WTC11 (cell line): ENCODE results near the gene ARG2. TPM values are rescaled to one million over a fixed set of nuclear protein-coding genes. Genes with fewer than 3 reads are reported as not detected.

Experiments
- ATAC-seq: fragments of 200-7000 bp; cut with Tn5 transposase; 2 replicates; pipeline ENCODE4 v1.10.0; 2021; ENCODE audit warnings: mild to moderate bottlenecking, moderate library complexity
- CTCF ChIA-PET: fragments of 300-600 bp; sonication (Branson Sonifier 250); formaldehyde crosslinking; loops from one replicate; lab custom pipeline; 2021; ENCODE audit warnings: antibody characterized with exemption; lab: Charles Lee
- POLR2A ChIA-PET: fragments of 350-600 bp; sonication (Branson Sonifier 250); formaldehyde crosslinking; loops from one replicate; lab custom pipeline; 2021; ENCODE audit warnings: antibody characterized with exemption; lab: Charles Lee
- DNase-seq: peaks from one replicate; pipeline ENCODE4 v3.0.0; 2021; ENCODE audit warnings: low spot score
- H3K27ac Mint-ChIP-seq: 2 replicates; pipeline ENCODE4 v1.8.0; 2021; ENCODE audit warnings: mixed read lengths
- H3K27me3 Mint-ChIP-seq: 2 replicates; pipeline ENCODE4 v1.8.0; 2021; ENCODE audit warnings: low read depth, mild to moderate bottlenecking, moderate library complexity, mixed read lengths
- H3K36me3 Mint-ChIP-seq: 2 replicates; pipeline ENCODE4 v1.8.0; 2021; ENCODE audit warnings: mixed read lengths
- H3K4me1 Mint-ChIP-seq: 2 replicates; pipeline ENCODE4 v1.8.0; 2022; ENCODE audit warnings: mixed read lengths
- H3K4me3 Mint-ChIP-seq: 2 replicates; pipeline ENCODE4 v1.8.0; 2021; ENCODE audit warnings: mild to moderate bottlenecking, moderate library complexity, mixed read lengths
- H3K9me3 Mint-ChIP-seq: 2 replicates; pipeline ENCODE4 v1.8.0; 2021; ENCODE audit warnings: mixed read lengths
- ELF4 ChIP-seq: sonication (generic); formaldehyde crosslinking; IDR thresholded peaks from 2 replicates; pipeline ENCODE4 v1.8.1; 2022; ENCODE audit warnings: low read depth, mild to moderate bottlenecking, moderate library complexity, missing genetic modification reagents
- EMX1 ChIP-seq: fragments of 250-450 bp; sonication (Bioruptor Pico); IDR thresholded peaks from 2 replicates; pipeline ENCODE4 v1.8.0; 2021; ENCODE audit warnings: mild to moderate bottlenecking
- GABPB1 ChIP-seq: sonication (generic); formaldehyde crosslinking; IDR thresholded peaks from 2 replicates; pipeline ENCODE4 v1.8.1; 2023; ENCODE audit warnings: mild to moderate bottlenecking, missing genetic modification reagents
- KAT7 ChIP-seq: sonication (generic); formaldehyde crosslinking; IDR thresholded peaks from 2 replicates; pipeline ENCODE4 v1.8.1; 2023; ENCODE audit warnings: missing genetic modification reagents, mild to moderate bottlenecking, borderline replicate concordance
- NFYB ChIP-seq: sonication (generic); formaldehyde crosslinking; conservative IDR thresholded peaks from 2 replicates; pipeline ENCODE4 v1.8.0; 2022; ENCODE audit warnings: low read depth, missing genetic modification reagents
- RELA ChIP-seq: sonication (generic); formaldehyde crosslinking; IDR thresholded peaks from 2 replicates; pipeline ENCODE4 v1.8.1; 2022; ENCODE audit warnings: missing genetic modification reagents, mild to moderate bottlenecking, borderline replicate concordance
- RORB ChIP-seq: fragments of 250-450 bp; sonication (Bioruptor Pico); IDR thresholded peaks from 2 replicates; pipeline ENCODE4 v1.9.0; 2021; ENCODE audit warnings: mild to moderate bottlenecking
- SMAD4 ChIP-seq: sonication (generic); formaldehyde crosslinking; IDR thresholded peaks from 2 replicates; pipeline ENCODE4 v1.8.0; 2022; ENCODE audit warnings: mild to moderate bottlenecking, missing genetic modification reagents
- SP1 ChIP-seq: sonication (generic); formaldehyde crosslinking; conservative IDR thresholded peaks from 2 replicates; pipeline ENCODE4 v1.8.1; 2022; ENCODE audit warnings: missing genetic modification reagents
- TCF7 ChIP-seq: sonication (generic); formaldehyde crosslinking; IDR thresholded peaks from 2 replicates; pipeline ENCODE4 v1.8.0; 2022; ENCODE audit warnings: mild to moderate bottlenecking, low read depth, missing genetic modification reagents, moderate library complexity
- TEAD1 ChIP-seq: sonication (generic); formaldehyde crosslinking; IDR thresholded peaks from 2 replicates; pipeline ENCODE4 v1.8.0; 2022; ENCODE audit warnings: mild to moderate bottlenecking, missing genetic modification reagents
- TP53 ChIP-seq: sonication (generic); formaldehyde crosslinking; IDR thresholded peaks from 2 replicates; pipeline ENCODE4 v1.8.1; 2023; ENCODE audit warnings: mild to moderate bottlenecking, missing genetic modification reagents
- ZBTB21 ChIP-seq: sonication (generic); formaldehyde crosslinking; IDR thresholded peaks from 2 replicates; pipeline ENCODE4 v1.8.1; 2023; ENCODE audit warnings: mild to moderate bottlenecking, missing genetic modification reagents, borderline replicate concordance
- ZNF219 ChIP-seq: sonication (generic); formaldehyde crosslinking; IDR thresholded peaks from 2 replicates; pipeline ENCODE4 v1.8.0; 2023; ENCODE audit warnings: missing genetic modification reagents, mild to moderate bottlenecking, borderline replicate concordance
- ZNF396 ChIP-seq: fragments of 250-450 bp; sonication (Bioruptor Pico); IDR thresholded peaks from 2 replicates; pipeline ENCODE4 v1.8.0; 2021; ENCODE audit warnings: mild to moderate bottlenecking, moderate library complexity, borderline replicate concordance
- total RNA-seq: library from RNA; stranded (reverse); gene quantifications from 3 replicates; pipeline ENCODE4 v1.2.3, GENCODE V29; 2021
- TF ChIP-seq, protein P1 (sequence below): fragments of 250-450 bp; sonication (Bioruptor Pico); IDR thresholded peaks from 2 replicates; pipeline ENCODE4 v1.9.0; 2021; ENCODE audit warnings: mild to moderate bottlenecking, borderline replicate concordance
- TF ChIP-seq, protein P2 (sequence below): fragments of 250-450 bp; sonication (Bioruptor Pico); IDR thresholded peaks from 2 replicates; pipeline ENCODE4 v1.9.0; 2021; ENCODE audit warnings: mild to moderate bottlenecking
- TF ChIP-seq, protein P3 (sequence below): sonication (generic); formaldehyde crosslinking; IDR thresholded peaks from 2 replicates; pipeline ENCODE4 v1.8.0; 2022; ENCODE audit warnings: mild to moderate bottlenecking, missing genetic modification reagents
- TF ChIP-seq, protein P4 (sequence below): sonication (generic); formaldehyde crosslinking; IDR thresholded peaks from 2 replicates; pipeline ENCODE4 v1.8.1; 2022; ENCODE audit warnings: mild to moderate bottlenecking, moderate library complexity, missing genetic modification reagents
- TF ChIP-seq, protein P5 (sequence below): sonication (generic); formaldehyde crosslinking; IDR thresholded peaks from 2 replicates; pipeline ENCODE4 v1.8.0; 2023; ENCODE audit warnings: missing genetic modification reagents, mild to moderate bottlenecking, borderline replicate concordance
- TF ChIP-seq, protein P6 (sequence below): sonication (generic); formaldehyde crosslinking; IDR thresholded peaks from 2 replicates; pipeline ENCODE4 v1.8.0; 2023; ENCODE audit warnings: missing genetic modification reagents
- TF ChIP-seq, protein P7 (sequence below): sonication (generic); formaldehyde crosslinking; IDR thresholded peaks from 2 replicates; pipeline ENCODE4 v1.8.1; 2023; ENCODE audit warnings: mild to moderate bottlenecking, missing genetic modification reagents, moderate library complexity
- TF ChIP-seq, protein P8 (sequence below): sonication (generic); formaldehyde crosslinking; IDR thresholded peaks from 2 replicates; pipeline ENCODE4 v1.8.1; 2023; ENCODE audit warnings: mild to moderate bottlenecking, missing genetic modification reagents

Gene ARG2
- total RNA-seq, 1 experiment from 2014 or later: 29.8 TPM

DNA sequence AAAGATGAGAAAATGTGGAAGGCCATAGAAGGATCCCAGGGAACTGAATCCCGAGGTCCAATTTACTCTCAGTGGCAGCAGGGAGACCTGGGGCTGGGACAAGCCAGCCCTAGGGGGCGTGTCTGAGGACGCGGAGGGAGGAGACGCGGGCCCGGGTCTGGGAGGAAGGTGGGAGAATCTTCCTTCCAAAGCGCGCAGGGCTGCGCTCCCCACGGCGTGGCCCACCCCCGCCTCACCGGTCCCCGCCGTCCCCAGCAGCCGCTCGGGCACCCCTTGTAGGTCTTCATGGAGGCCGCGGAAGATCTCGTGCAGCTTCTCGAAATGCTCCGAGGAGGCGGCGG lies 54.4 kb downstream of the ARG2 start:
- no peaks in the 10 kb centered on the region for H3K9me3 Mint-ChIP-seq
- CTCF ChIA-PET: interaction anchor here (0.8 to 2.2 kb wide), 3 partner anchors 30 to 147 kb away, joined by 3 to 17 read pairs (median 5); partner anchors contain the start of gene ARG2
- peaks cover 23% of the 10 kb centered on the region for H3K36me3 Mint-ChIP-seq
- ATAC-seq: peak; percentile 74
- no peaks in the 10 kb centered on the region for H3K27me3 Mint-ChIP-seq
- TF ChIP-seq, protein P1, sequence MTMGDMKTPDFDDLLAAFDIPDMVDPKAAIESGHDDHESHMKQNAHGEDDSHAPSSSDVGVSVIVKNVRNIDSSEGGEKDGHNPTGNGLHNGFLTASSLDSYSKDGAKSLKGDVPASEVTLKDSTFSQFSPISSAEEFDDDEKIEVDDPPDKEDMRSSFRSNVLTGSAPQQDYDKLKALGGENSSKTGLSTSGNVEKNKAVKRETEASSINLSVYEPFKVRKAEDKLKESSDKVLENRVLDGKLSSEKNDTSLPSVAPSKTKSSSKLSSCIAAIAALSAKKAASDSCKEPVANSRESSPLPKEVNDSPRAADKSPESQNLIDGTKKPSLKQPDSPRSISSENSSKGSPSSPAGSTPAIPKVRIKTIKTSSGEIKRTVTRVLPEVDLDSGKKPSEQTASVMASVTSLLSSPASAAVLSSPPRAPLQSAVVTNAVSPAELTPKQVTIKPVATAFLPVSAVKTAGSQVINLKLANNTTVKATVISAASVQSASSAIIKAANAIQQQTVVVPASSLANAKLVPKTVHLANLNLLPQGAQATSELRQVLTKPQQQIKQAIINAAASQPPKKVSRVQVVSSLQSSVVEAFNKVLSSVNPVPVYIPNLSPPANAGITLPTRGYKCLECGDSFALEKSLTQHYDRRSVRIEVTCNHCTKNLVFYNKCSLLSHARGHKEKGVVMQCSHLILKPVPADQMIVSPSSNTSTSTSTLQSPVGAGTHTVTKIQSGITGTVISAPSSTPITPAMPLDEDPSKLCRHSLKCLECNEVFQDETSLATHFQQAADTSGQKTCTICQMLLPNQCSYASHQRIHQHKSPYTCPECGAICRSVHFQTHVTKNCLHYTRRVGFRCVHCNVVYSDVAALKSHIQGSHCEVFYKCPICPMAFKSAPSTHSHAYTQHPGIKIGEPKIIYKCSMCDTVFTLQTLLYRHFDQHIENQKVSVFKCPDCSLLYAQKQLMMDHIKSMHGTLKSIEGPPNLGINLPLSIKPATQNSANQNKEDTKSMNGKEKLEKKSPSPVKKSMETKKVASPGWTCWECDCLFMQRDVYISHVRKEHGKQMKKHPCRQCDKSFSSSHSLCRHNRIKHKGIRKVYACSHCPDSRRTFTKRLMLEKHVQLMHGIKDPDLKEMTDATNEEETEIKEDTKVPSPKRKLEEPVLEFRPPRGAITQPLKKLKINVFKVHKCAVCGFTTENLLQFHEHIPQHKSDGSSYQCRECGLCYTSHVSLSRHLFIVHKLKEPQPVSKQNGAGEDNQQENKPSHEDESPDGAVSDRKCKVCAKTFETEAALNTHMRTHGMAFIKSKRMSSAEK (CRISPR knock-in tag): no peak
- TF ChIP-seq, protein P2, sequence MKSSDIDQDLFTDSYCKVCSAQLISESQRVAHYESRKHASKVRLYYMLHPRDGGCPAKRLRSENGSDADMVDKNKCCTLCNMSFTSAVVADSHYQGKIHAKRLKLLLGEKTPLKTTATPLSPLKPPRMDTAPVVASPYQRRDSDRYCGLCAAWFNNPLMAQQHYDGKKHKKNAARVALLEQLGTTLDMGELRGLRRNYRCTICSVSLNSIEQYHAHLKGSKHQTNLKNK: no peak
- TF ChIP-seq ZNF219 (CRISPR knock-in tag) (no peak), SMAD4 (no peak), KAT7 (no peak), TP53 (CRISPR knock-in tag) (peak; percentile 38; the same call in 1 of the 2 replicates), GABPB1 (CRISPR knock-in tag) (no peak), RORB (CRISPR knock-in tag) (no peak), NFYB (CRISPR knock-in tag) (no peak), TEAD1 (no peak), TCF7 (no peak), ZBTB21 (CRISPR knock-in tag) (0 out of 2 replicates have a peak, but pooled peaks have one; percentile 39), EMX1 (CRISPR knock-in tag) (no peak), RELA (CRISPR knock-in tag) (no peak), SP1 (CRISPR knock-in tag) (no peak), ELF4 (CRISPR knock-in tag) (no peak), ZNF396 (CRISPR knock-in tag) (no peak)
- TF ChIP-seq, protein P3, sequence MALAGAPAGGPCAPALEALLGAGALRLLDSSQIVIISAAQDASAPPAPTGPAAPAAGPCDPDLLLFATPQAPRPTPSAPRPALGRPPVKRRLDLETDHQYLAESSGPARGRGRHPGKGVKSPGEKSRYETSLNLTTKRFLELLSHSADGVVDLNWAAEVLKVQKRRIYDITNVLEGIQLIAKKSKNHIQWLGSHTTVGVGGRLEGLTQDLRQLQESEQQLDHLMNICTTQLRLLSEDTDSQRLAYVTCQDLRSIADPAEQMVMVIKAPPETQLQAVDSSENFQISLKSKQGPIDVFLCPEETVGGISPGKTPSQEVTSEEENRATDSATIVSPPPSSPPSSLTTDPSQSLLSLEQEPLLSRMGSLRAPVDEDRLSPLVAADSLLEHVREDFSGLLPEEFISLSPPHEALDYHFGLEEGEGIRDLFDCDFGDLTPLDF: no peak
- TF ChIP-seq, protein P4, sequence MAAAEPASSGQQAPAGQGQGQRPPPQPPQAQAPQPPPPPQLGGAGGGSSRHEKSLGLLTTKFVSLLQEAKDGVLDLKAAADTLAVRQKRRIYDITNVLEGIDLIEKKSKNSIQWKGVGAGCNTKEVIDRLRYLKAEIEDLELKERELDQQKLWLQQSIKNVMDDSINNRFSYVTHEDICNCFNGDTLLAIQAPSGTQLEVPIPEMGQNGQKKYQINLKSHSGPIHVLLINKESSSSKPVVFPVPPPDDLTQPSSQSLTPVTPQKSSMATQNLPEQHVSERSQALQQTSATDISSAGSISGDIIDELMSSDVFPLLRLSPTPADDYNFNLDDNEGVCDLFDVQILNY (CRISPR knock-in tag): no peak
- TF ChIP-seq, protein P5, sequence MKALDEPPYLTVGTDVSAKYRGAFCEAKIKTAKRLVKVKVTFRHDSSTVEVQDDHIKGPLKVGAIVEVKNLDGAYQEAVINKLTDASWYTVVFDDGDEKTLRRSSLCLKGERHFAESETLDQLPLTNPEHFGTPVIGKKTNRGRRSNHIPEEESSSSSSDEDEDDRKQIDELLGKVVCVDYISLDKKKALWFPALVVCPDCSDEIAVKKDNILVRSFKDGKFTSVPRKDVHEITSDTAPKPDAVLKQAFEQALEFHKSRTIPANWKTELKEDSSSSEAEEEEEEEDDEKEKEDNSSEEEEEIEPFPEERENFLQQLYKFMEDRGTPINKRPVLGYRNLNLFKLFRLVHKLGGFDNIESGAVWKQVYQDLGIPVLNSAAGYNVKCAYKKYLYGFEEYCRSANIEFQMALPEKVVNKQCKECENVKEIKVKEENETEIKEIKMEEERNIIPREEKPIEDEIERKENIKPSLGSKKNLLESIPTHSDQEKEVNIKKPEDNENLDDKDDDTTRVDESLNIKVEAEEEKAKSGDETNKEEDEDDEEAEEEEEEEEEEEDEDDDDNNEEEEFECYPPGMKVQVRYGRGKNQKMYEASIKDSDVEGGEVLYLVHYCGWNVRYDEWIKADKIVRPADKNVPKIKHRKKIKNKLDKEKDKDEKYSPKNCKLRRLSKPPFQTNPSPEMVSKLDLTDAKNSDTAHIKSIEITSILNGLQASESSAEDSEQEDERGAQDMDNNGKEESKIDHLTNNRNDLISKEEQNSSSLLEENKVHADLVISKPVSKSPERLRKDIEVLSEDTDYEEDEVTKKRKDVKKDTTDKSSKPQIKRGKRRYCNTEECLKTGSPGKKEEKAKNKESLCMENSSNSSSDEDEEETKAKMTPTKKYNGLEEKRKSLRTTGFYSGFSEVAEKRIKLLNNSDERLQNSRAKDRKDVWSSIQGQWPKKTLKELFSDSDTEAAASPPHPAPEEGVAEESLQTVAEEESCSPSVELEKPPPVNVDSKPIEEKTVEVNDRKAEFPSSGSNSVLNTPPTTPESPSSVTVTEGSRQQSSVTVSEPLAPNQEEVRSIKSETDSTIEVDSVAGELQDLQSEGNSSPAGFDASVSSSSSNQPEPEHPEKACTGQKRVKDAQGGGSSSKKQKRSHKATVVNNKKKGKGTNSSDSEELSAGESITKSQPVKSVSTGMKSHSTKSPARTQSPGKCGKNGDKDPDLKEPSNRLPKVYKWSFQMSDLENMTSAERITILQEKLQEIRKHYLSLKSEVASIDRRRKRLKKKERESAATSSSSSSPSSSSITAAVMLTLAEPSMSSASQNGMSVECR (CRISPR knock-in tag): 0 out of 2 replicates have a peak, but pooled peaks have one; percentile 33
- TF ChIP-seq, protein P6, sequence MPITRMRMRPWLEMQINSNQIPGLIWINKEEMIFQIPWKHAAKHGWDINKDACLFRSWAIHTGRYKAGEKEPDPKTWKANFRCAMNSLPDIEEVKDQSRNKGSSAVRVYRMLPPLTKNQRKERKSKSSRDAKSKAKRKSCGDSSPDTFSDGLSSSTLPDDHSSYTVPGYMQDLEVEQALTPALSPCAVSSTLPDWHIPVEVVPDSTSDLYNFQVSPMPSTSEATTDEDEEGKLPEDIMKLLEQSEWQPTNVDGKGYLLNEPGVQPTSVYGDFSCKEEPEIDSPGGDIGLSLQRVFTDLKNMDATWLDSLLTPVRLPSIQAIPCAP: no peak
- TF ChIP-seq, protein P7, sequence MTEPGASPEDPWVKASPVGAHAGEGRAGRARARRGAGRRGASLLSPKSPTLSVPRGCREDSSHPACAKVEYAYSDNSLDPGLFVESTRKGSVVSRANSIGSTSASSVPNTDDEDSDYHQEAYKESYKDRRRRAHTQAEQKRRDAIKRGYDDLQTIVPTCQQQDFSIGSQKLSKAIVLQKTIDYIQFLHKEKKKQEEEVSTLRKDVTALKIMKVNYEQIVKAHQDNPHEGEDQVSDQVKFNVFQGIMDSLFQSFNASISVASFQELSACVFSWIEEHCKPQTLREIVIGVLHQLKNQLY (CRISPR knock-in tag): no peak
- TF ChIP-seq, protein P8, sequence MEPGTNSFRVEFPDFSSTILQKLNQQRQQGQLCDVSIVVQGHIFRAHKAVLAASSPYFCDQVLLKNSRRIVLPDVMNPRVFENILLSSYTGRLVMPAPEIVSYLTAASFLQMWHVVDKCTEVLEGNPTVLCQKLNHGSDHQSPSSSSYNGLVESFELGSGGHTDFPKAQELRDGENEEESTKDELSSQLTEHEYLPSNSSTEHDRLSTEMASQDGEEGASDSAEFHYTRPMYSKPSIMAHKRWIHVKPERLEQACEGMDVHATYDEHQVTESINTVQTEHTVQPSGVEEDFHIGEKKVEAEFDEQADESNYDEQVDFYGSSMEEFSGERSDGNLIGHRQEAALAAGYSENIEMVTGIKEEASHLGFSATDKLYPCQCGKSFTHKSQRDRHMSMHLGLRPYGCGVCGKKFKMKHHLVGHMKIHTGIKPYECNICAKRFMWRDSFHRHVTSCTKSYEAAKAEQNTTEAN (CRISPR knock-in tag): no peak
- TF ChIP-seq, all 79 proteins: peak for 3
- POLR2A ChIA-PET: interaction anchor here (1.1 kb wide), 1 partner anchor 55 kb away, joined by 4 read pairs; no protein-coding TSS in a partner anchor
- DNase-seq: peak; percentile 81
- peak overlapping the region; percentile 87 for H3K27ac Mint-ChIP-seq
- peaks cover 23% of the 10 kb centered on the region for H3K4me1 Mint-ChIP-seq
- H3K4me3 Mint-ChIP-seq: peak overlapping the region; percentile 80
